IMR-90 (cell line): ENCODE results near the gene LRRC4C. TPM values are rescaled to one million over a fixed set of nuclear protein-coding genes. Genes with fewer than 3 reads are reported as not detected.

Experiments used
- ATAC-seq: fragments of 200-7000 bp; cut with Tn5 transposase; 2 replicates; pipeline ENCODE4 v1.9.1; 2020; ENCODE audit warnings: low read depth, mild to moderate bottlenecking, moderate library complexity
- BruUV-seq: library from RNA; stranded (reverse); fragments of 400-500 nt; replicated peaks from 2 replicates; lab custom pipeline; 2021; lab: Mats Ljungman, UMichigan
- CTCF ChIA-PET: fragments of 300-600 bp; formaldehyde crosslinking; extraction: SDS; loops from one replicate; lab custom pipeline; 2021; ENCODE audit warnings: antibody characterized with exemption; lab: Yijun Ruan, JAX
- POLR2A ChIA-PET: fragments of 300-600 bp; sonication (Branson Sonifier 250); formaldehyde crosslinking; loops from one replicate; lab custom pipeline; 2022; ENCODE audit warnings: antibody characterized with exemption; ENCODE audit not compliant: unreplicated experiment; lab: Charles Lee
- DNase-seq: peaks from one replicate; pipeline ENCODE4 v3.0.0; 2013
- H2AFZ ChIP-seq: replicated peaks from 2 replicates; pipeline ENCODE3; 2013; ENCODE audit warnings: low read length, mild to moderate bottlenecking; ENCODE audit not compliant: poor library complexity
- H2AK5ac ChIP-seq: 2 replicates; pipeline ENCODE4 v1.6.1; 2013; ENCODE audit warnings: low read depth, low read length, inconsistent platforms
- H2AK9ac ChIP-seq: replicated peaks from 2 replicates; pipeline ENCODE3; 2013; ENCODE audit warnings: mild to moderate bottlenecking, low read depth, low read length, moderate library complexity; ENCODE audit not compliant: poor library complexity
- H2BK120ac ChIP-seq: 2 replicates; pipeline ENCODE4 v1.6.1; 2013; ENCODE audit warnings: low read depth, low read length, inconsistent platforms
- H2BK15ac ChIP-seq: 3 replicates; pipeline ENCODE4 v1.6.1; 2013; ENCODE audit warnings: low read depth, low read length, inconsistent platforms
- H2BK20ac ChIP-seq: 2 replicates; pipeline ENCODE4 v1.6.1; 2013; ENCODE audit warnings: low read depth, mild to moderate bottlenecking, inconsistent platforms, low read length, moderate library complexity
- H2BK5ac ChIP-seq: 2 replicates; pipeline ENCODE4 v1.6.1; 2013; ENCODE audit warnings: mild to moderate bottlenecking, low read depth, low read length, inconsistent platforms; ENCODE audit not compliant: poor library complexity, severe bottlenecking
- H3K14ac ChIP-seq: replicated peaks from 2 replicates; pipeline ENCODE4 v1.6.1; 2013; ENCODE audit warnings: low read depth, low read length, inconsistent platforms
- H3K18ac ChIP-seq: 2 replicates; pipeline ENCODE4 v1.6.1; 2013; ENCODE audit warnings: low read depth, low read length, control low read depth
- H3K23ac ChIP-seq: 2 replicates; pipeline ENCODE4 v1.6.1; 2013; ENCODE audit warnings: low read depth, low read length, inconsistent platforms
- H3K27ac ChIP-seq: 2 replicates; pipeline ENCODE4 v1.5.1; 2013; ENCODE audit warnings: mild to moderate bottlenecking, control low read depth, low read length; ENCODE audit not compliant: insufficient read depth
- H3K27me3 ChIP-seq: 2 replicates; pipeline ENCODE4 v1.6.1; 2013; ENCODE audit warnings: low read length; ENCODE audit not compliant: control insufficient read depth, insufficient read depth
- H3K36me3 ChIP-seq: 2 replicates; pipeline ENCODE4 v1.6.1; 2013; ENCODE audit warnings: low read length, mixed read lengths; ENCODE audit not compliant: control insufficient read depth, insufficient read depth
- H3K4ac ChIP-seq: 2 replicates; pipeline ENCODE4 v1.6.1; 2013; ENCODE audit warnings: low read depth, low read length, inconsistent platforms
- H3K4me1 ChIP-seq: 2 replicates; pipeline ENCODE4 v1.6.1; 2013; ENCODE audit warnings: low read length, mixed read lengths; ENCODE audit not compliant: control insufficient read depth, insufficient read depth
- H3K4me2 ChIP-seq: 2 replicates; pipeline ENCODE4 v1.6.1; 2013; ENCODE audit warnings: low read depth, mild to moderate bottlenecking, control low read depth, low read length, moderate library complexity
- H3K4me3 ChIP-seq: 2 replicates; pipeline ENCODE4 v1.5.1; 2013; ENCODE audit warnings: low read depth, mild to moderate bottlenecking, control low read depth, low read length, moderate library complexity; ENCODE audit not compliant: insufficient read depth
- H3K56ac ChIP-seq: 2 replicates; pipeline ENCODE4 v1.6.1; 2013; ENCODE audit warnings: low read length, inconsistent platforms; ENCODE audit not compliant: insufficient read depth; ENCODE audit errors: extremely low read depth
- H3K79me1 ChIP-seq, 2 experiments: 2 replicates each; pipeline ENCODE4 v1.6.1; 2013; ENCODE audit warnings: low read length in 2 of 2, inconsistent platforms in 1 of 2, low read depth in 1 of 2
- H3K9ac ChIP-seq: 2 replicates; pipeline ENCODE4 v1.6.1; 2013; ENCODE audit warnings: low read depth, low read length, control low read depth
- H3K9me1 ChIP-seq: 2 replicates; pipeline ENCODE4 v1.6.1; 2013; ENCODE audit warnings: low read length, inconsistent platforms; ENCODE audit not compliant: insufficient read depth
- H3K9me3 ChIP-seq: 2 replicates; pipeline ENCODE4 v1.6.1; 2013; ENCODE audit warnings: low read length; ENCODE audit not compliant: control insufficient read depth, insufficient read depth
- H4K20me1 ChIP-seq: 2 replicates; pipeline ENCODE4 v1.6.1; 2013; ENCODE audit warnings: low read length, inconsistent platforms; ENCODE audit not compliant: insufficient read depth
- H4K5ac ChIP-seq: 2 replicates; pipeline ENCODE4 v1.6.1; 2013; ENCODE audit warnings: mild to moderate bottlenecking, low read depth, low read length, control low read depth
- H4K8ac ChIP-seq, 2 experiments: 2 replicates each; pipeline ENCODE4 v1.6.1; 2013; ENCODE audit warnings: low read depth in 2 of 2, low read length in 2 of 2, control low read depth in 1 of 2, inconsistent platforms in 1 of 2
- H4K91ac ChIP-seq: 2 replicates; pipeline ENCODE4 v1.6.1; 2013; ENCODE audit warnings: low read depth, low read length, inconsistent platforms; ENCODE audit not compliant: insufficient read depth
- BHLHE40 ChIP-seq: fragments of 150-350 bp; IDR thresholded peaks from 2 replicates; pipeline ENCODE4 v1.6.1; 2016; ENCODE audit warnings: mild to moderate bottlenecking, low read depth, low read length
- CEBPB ChIP-seq: IDR thresholded peaks from 2 replicates; pipeline ENCODE4 v1.6.1; 2012; ENCODE audit warnings: low read depth, low read length, improper control_type of control experiment
- ELK1 ChIP-seq: fragments of 150-350 bp; IDR thresholded peaks from 2 replicates; pipeline ENCODE4 v1.6.1; 2016; ENCODE audit warnings: low read depth, mild to moderate bottlenecking, low read length, moderate library complexity, borderline replicate concordance
- FOS ChIP-seq: fragments of 150-350 bp; IDR thresholded peaks from 2 replicates; pipeline ENCODE4 v1.6.1; 2016; ENCODE audit warnings: low read depth, low read length
- MAFK ChIP-seq: IDR thresholded peaks from 2 replicates; pipeline ENCODE4 v1.6.1; 2012; ENCODE audit warnings: low read depth, low read length, improper control_type of control experiment
- MAZ ChIP-seq: IDR thresholded peaks from 2 replicates; pipeline ENCODE4 v1.6.1; 2012; ENCODE audit warnings: low read depth, mild to moderate bottlenecking, low read length, improper control_type of control experiment, moderate library complexity, borderline replicate concordance
- NFE2L2 ChIP-seq: fragments of 150-350 bp; IDR thresholded peaks from 2 replicates; pipeline ENCODE4 v1.6.1; 2016; ENCODE audit warnings: low read depth, mild to moderate bottlenecking, low read length
- RAD21 ChIP-seq: IDR thresholded peaks from 2 replicates; pipeline ENCODE4 v1.6.1; 2012; ENCODE audit warnings: low read length, improper control_type of control experiment
- RCOR1 ChIP-seq: IDR thresholded peaks from 2 replicates; pipeline ENCODE4 v1.6.1; 2012; ENCODE audit warnings: mild to moderate bottlenecking, low read length, improper control_type of control experiment; ENCODE audit not compliant: insufficient replicate concordance
- SMC3 ChIP-seq: fragments of 150-350 bp; IDR thresholded peaks from 2 replicates; pipeline ENCODE4 v1.6.1; 2016; ENCODE audit warnings: low read depth, mild to moderate bottlenecking, antibody characterized with exemption, low read length, moderate library complexity
- USF2 ChIP-seq: fragments of 150-350 bp; IDR thresholded peaks from 2 replicates; pipeline ENCODE4 v1.6.1; 2017; ENCODE audit warnings: mild to moderate bottlenecking, antibody characterized with exemption, low read length, low read depth
- WGBS, 2 experiments: methylation state at CpG; one replicate each; pipeline versions ENCODE4 v1.1.5 to v1.1.7; 2013; ENCODE audit warnings: missing lambda C conversion rate in 2 of 2; ENCODE audit not compliant: insufficient read length in 1 of 2; ENCODE audit errors: extremely low coverage in 2 of 2; 5-methylcytosine and 5-hydroxymethylcytosine counted together
- dilution Hi-C: fragments of 300-500 bp; cut with HindIII; formaldehyde crosslinking; loops from one replicate; pipeline ENCODE4 v1.14.3; 2018; ENCODE audit warnings: low sequenced_read_pairs; ENCODE audit not compliant: unreplicated experiment
- in situ Hi-C: fragments of 300-500 bp; cut with MboI; formaldehyde crosslinking; loops from 3 replicates; pipeline ENCODE4 v1.14.3; 2019; ENCODE audit warnings: low sequenced_read_pairs, inconsistent platforms, mixed read lengths
- intact Hi-C: fragments of 100-400 bp; cut with micrococcal nuclease; formaldehyde crosslinking; loops from 2 replicates; pipeline ENCODE4 v1.10.0; 2022
- polyA plus RNA-seq, 3 experiments: library from polyadenylated mRNA; depleted of rRNA; stranded (reverse); fragments of >200 nt; gene quantifications; 2 replicates each; pipeline ENCODE4 v1.2.3, GENCODE V29; 2012; ENCODE audit warnings: low replicate concordance in 1 of 3
- total RNA-seq: library from RNA; depleted of rRNA; stranded (reverse); fragments of >200 nt; gene quantifications from 2 replicates; pipeline ENCODE4 v1.2.3, GENCODE V29; 2012

The LRRC4C gene
- total and polyA plus RNA-seq, 2 of the 4 experiments (the other 2 are of a cell fraction), result under 0.01 to 0.03 TPM

GRCh38 chr11:40952479-40952878, 507.0 kb downstream of the LRRC4C start:
- Histone ChIP-seq H3K9me3 (no peaks in the 10 kb centered on the region), H3K56ac (no peak overlapping the region), H3K23ac (no peak overlapping the region), H3K9ac (no peak overlapping the region), H3K27me3 (no peaks in the 10 kb centered on the region), H2BK5ac (no peak overlapping the region), H4K91ac (no peak overlapping the region), H3K79me1 (no peaks in the 10 kb centered on the region), H2BK120ac (no peak overlapping the region), H3K4ac (no peak overlapping the region), H4K8ac (no peak overlapping the region), H3K18ac (no peak overlapping the region), H3K14ac (no peak overlapping the region), H2BK20ac (no peak overlapping the region), H3K4me3 (no peak overlapping the region), H3K4me2 (no peak overlapping the region), H3K4me1 (no peaks in the 10 kb centered on the region), H4K5ac (no peak overlapping the region), H3K36me3 (no peaks in the 10 kb centered on the region), H2AK5ac (no peak overlapping the region), H2AFZ (no peak overlapping the region), H2BK15ac (no peak overlapping the region), H3K9me1 (no peaks in the 10 kb centered on the region), H2AK9ac (no peak overlapping the region), H3K27ac (no peak overlapping the region), H4K20me1 (no peaks in the 10 kb centered on the region)
- ATAC-seq (no peak), DNase-seq (no peak)
- intact Hi-C loops, result no loop called here
- CTCF ChIA-PET, result interaction anchor here (0.7 kb wide), 1 partner anchor 129 kb away, joined by 3 read pairs; no protein-coding TSS in a partner anchor
- POLR2A ChIA-PET, result interaction anchor here (0.7 kb wide), 1 partner anchor 23 kb away, joined by 3 read pairs; no protein-coding TSS in a partner anchor
- no peak for TF ChIP-seq NFE2L2
- no peak for TF ChIP-seq RCOR1
- TF ChIP-seq MAFK, result no peak
- TF ChIP-seq RAD21, result no peak
- no peak for TF ChIP-seq SMC3
- no peak for TF ChIP-seq CEBPB
- TF ChIP-seq FOS, result no peak
- TF ChIP-seq BHLHE40, result no peak
- TF ChIP-seq ELK1, result no peak
- TF ChIP-seq MAZ, result no peak
- TF ChIP-seq USF2, result no peak
- BruUV-seq, result no TSS peak
- WGBS, 2 experiments, result no CpG with 5 or more reads among the region's 1 CpG
- dilution Hi-C loops, result no loop called here
- in situ Hi-C loops, result no loop called here
